Transverse colon (tissue), 4 donors: ENCODE measurements around the gene MTURN.

ENCODE experiments used
- CTCF ChIP-seq, 5 experiments: fragments of 200-600 bp in 3 of 5; fragments of 450-650 bp in 2 of 5; sonication (generic) in 3 of 5; IDR thresholded peaks; 1 replicate in 2 of 5; 2 replicates in 3 of 5; pipeline ENCODE4 v1.5.1; 2016 to 2017; ENCODE audit warnings: antibody characterized with exemption in 5 of 5, inconsistent platforms in 3 of 5, mild to moderate bottlenecking in 2 of 5, moderate library complexity in 1 of 5
- POLR2A ChIP-seq: fragments of 450-650 bp; IDR thresholded peaks from one replicate; pipeline ENCODE4 v1.6.1; 2016; ENCODE audit warnings: antibody characterized with exemption, mild to moderate bottlenecking, moderate library complexity
- POLR2AphosphoS5 ChIP-seq, 3 donors: sonication (generic); formaldehyde crosslinking; IDR thresholded peaks; one replicate each; pipeline ENCODE4 v1.6.1; 2016; ENCODE audit warnings: antibody characterized with exemption in 3 of 3

GRCh38 chr7:30175636-30176147, 40.9 kb downstream of the MTURN start:
- TF ChIP-seq CTCF (IDR thresholded peaks at IDR 0.05) (no peak), POLR2A (no peak), POLR2AphosphoS5 (IDR thresholded peaks at IDR 0.05) (no peak)
